GM04503 (cell line): ENCODE measurements around the gene SLC4A3.

Experiments
- DNase-seq: peaks from one replicate; pipeline ENCODE4 v3.0.0-alpha.2; 2012; ENCODE audit warnings: low read depth

SLC4A3 gene

GRCh38 chr2:219612577-219613286 lies 14.7 kb upstream of the SLC4A3 start:
- DNase-seq = no peak

GRCh38 chr2:219613461-219614070 lies 13.9 kb upstream of the SLC4A3 start:
- no peak for DNase-seq

GRCh38 chr2:219614076-219614860 lies 13.2 kb upstream of the SLC4A3 start:
- DNase-seq = no peak

- no peak for DNase-seq
These were observed 12.4 kb upstream of the SLC4A3 start for GRCh38 chr2:219615036-219615435.

GRCh38 chr2:219615894-219616293 lies 11.5 kb upstream of the SLC4A3 start:
- no peak for DNase-seq

- no peak for DNase-seq
These were observed 10.9 kb upstream of the SLC4A3 start for GRCh38 chr2:219616550-219616949.

- no peak for DNase-seq
These were observed 8.7 kb upstream of the SLC4A3 start for GRCh38 chr2:219618733-219619122.

- no peak for DNase-seq
These were observed 8.2 kb upstream of the SLC4A3 start for GRCh38 chr2:219619235-219619634.

GRCh38 chr2:219620546-219620945 lies 6.9 kb upstream of the SLC4A3 start:
- no peak for DNase-seq

GRCh38 chr2:219621935-219622334 lies 5.5 kb upstream of the SLC4A3 start:
- no peak for DNase-seq

- DNase-seq = no peak
These were observed 5.0 kb upstream of the SLC4A3 start for GRCh38 chr2:219622472-219622871.

- no peak for DNase-seq
These were observed 2.9 kb upstream of the SLC4A3 start for GRCh38 chr2:219624565-219624964.

- DNase-seq = no peak
These were observed 2.3 kb upstream of the SLC4A3 start for GRCh38 chr2:219625179-219625578.

- no peak for DNase-seq
These were observed 890 bp upstream of the SLC4A3 start for GRCh38 chr2:219626540-219626939.

- no peak for DNase-seq
These were observed 980 bp downstream of the SLC4A3 start for GRCh38 chr2:219628235-219628985.

GRCh38 chr2:219628986-219629901 lies 1.8 kb downstream of the SLC4A3 start:
- DNase-seq = no peak

GRCh38 chr2:219629976-219630695 lies 2.7 kb downstream of the SLC4A3 start:
- no peak for DNase-seq

GRCh38 chr2:219630770-219631405 lies 3.5 kb downstream of the SLC4A3 start:
- DNase-seq = no peak

GRCh38 chr2:219631406-219631891 lies 4.0 kb downstream of the SLC4A3 start:
- no peak for DNase-seq
